Measurements from ENCODE around the gene ADCK2.
"Not testable (repeated sequence)": the region's sequence is repeated elsewhere in the genome, so short reads cannot be mapped to it uniquely, and the experiment has no call there.

Gene ADCK2

DNA sequence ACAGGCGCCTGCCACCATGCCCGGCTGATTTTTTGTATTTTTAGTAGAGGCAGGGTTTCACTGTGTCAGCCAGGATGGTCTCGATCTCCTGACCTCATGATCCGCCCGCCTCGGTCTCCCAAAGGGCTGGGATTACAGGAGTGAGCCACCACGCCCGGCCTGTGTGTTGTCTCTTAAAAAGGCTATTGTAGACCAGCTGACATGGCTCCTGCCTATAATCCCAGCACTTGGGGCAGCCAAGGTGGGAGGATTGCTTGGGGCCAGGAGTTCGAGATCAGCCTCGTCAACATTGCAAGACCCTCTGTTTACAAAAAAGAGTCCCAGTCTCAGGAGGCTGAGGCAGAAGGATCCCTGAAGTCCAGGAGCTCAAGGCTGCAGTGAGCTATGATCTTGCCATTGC, 21.1 kb downstream of the ADCK2 start:
- DNase-seq (ENCODE audit: low spot score), result not testable (repeated sequence)

DNA sequence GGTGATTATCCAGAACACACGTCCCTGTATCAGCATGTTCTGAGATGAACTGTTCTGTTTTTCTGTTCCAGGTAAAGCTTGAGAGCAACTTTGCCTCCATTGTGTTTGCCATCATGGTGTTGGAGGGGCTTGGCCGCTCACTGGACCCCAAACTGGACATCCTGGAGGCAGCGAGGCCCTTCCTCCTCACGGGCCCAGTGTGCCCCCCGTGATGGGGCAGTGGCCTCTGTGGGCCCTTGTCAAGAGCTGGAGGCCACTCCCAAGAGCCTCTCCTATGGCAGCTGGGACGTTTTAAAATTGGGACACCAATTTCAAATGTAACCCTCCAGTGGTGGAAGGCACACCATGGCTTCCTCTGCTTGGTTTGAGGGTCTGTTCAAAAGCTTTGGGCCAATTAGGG, 21.8 kb downstream of the ADCK2 start:
- no peak for DNase-seq (ENCODE audit: low spot score)

DNA sequence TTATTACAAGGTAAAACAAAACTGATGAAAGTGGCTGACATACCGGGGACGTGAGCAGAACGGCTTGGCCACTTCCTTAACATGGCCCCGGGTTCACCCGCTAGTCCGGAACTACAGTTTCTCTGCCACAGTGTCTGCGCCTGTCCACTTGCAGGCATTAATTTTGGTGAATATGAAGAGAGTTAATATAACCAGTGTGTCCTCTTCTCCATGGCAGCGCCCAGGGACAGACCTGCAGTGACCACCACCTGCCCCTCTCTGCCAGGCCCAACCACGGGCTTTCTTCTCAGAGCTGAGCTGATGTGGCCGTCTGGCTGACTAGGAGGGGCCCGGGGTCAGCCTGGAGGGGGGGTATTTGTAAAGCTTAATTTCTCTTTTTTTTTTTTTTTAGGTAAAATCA, 22.6 kb downstream of the ADCK2 start:
- DNase-seq (ENCODE audit: low spot score), result no peak

DNA sequence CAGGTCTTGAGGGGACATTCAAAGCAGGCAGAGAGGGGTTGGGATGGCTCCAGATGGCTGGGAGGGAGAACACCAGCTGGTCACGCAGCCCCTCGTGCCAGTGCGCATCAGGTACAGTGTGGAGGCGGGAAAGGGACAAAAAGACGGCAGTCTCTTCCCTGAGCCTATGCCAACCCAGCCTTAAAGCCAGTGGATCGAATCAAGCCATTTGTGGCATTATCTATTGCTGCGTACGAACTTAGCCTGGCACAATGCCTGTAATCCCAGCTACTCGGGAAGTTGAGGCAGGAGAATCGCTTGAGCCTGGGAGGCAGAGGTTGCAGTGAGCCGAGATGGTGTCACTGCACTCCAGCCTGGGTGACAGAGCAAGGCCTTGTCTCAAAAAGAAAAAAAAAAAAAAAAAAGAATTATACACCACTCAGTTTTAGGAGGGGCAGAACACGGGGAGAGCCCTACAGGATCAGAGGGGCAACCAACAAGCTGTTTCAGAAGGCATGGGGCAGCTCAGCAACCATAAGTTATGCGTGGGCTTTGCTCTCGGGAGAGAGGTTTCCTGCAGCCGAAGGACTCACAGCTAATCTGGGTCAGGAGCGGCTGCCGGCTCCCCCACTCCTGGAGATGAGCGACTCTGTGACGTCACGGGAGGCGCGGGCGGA, 23.4 kb downstream of the ADCK2 start:
- peak; percentile 94 for DNase-seq (ENCODE audit: low spot score)

DNA sequence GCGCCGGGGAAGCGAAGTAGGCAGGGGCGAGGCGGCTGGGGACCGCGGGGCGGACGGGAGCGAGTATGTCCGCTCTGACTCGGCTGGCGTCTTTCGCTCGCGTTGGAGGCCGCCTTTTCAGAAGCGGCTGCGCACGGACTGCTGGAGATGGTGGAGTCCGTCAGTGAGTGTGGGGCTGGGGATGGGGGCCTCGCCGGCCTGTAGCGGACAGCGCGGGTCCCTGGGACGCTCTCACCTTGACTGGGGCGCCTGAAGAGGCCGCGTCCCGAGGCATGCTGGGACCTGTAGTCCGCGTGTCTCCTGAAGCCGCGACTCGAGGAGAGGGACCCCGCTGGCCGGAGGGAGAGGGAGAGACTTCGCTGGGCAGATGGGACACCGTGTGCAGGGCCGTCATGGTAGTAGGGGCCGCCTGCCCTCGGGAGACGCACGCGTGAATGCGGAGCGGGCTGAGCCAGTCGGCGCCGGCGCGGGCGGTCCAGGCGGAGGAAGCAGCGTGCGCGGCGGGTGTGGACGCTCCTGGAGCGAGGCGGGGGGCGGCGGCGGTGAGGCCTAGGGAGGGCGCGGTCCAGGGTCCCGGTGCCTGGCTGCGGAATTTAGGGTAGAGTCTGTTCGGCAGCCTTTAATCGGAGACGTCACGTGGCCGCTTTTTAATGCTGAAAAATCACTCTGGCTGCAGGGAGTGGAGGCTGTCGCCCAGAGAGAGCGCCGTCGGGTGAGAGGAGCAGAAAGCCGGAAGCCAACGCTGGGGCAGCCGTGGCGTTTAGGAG, 24.1 kb downstream of the ADCK2 start, which contains the start of gene NDUFB2:
Gene NDUFB2 (plus strand): TSS at position 29 of the 767 bp plus-strand sequence. CDS start 37 bp downstream, at position 66.
- peak; percentile 71 for DNase-seq (ENCODE audit: low spot score)

DNA sequence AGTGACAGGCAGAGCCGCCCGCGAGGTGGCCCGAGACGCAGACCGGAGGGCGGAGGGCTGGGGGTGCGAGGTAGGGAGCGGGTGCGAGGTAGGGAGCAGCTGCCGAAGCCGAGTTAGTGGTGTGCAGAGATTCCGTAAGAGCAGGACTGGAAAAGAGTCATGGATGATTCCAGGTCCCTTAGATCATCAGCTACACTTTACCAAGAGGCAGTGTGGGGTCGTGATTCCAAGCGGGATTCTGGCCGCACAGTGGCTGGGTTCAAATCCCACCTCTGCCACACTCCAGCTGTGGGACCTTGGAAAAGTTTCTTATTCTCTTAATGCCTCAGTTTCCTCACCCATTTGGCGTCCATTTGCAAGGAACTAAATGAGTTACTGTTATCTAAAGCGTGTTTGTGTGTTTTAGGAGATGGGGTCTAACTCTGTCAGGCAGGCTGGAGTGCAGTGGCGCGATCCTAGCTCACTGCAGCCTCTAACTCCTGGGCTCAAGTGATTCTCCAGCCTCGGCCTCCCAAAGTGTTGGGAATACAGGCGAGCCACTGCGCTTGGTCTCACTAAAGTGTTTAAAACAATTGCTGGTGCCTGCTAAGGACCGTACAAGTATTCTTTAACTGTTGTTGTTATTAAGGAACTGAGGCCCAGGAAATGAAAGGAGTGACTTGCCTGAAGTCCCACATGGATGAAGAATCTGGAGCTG, 24.9 kb downstream of the ADCK2 start:
- DNase-seq (ENCODE audit: low spot score), result no peak

DNA sequence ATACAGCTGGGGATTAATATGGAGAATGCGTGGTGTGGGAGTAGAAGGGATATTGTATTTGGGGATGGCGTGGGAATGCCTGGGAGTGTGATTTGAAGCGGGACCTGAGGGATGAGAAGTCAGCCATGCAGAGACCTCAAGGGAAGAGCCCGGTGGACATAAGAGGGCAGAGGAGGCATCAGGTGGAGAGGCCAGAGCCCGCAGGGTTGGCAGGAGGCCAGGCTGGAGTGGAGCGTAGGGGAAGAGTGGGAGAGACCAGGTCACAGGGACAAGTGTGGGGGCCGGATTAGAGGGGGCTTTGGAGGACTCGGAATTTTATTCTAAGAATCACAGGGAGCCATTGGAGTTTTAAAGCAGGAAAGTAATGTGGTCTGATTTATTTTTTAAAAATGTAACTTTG, 25.7 kb downstream of the ADCK2 start:
- no peak for DNase-seq (ENCODE audit: low spot score)

DNA sequence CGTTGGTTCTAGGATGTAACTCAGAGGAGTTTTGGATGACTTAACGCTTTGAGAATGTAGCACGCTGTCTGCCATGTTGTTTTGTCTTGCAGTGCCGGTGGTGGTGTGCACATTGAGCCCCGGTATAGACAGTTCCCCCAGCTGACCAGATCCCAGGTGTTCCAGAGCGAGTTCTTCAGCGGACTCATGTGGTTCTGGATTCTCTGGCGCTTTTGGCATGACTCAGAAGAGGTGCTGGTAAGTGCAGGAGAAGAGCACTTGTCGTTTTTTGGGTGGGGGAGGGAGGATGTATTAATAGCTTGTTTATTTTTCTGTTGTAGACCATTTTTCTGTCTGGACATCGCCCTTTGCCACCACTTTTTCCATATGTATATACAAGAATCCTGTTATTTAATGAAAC, 30.0 kb downstream of the ADCK2 start:
- DNase-seq (ENCODE audit: low spot score), result no peak

DNA sequence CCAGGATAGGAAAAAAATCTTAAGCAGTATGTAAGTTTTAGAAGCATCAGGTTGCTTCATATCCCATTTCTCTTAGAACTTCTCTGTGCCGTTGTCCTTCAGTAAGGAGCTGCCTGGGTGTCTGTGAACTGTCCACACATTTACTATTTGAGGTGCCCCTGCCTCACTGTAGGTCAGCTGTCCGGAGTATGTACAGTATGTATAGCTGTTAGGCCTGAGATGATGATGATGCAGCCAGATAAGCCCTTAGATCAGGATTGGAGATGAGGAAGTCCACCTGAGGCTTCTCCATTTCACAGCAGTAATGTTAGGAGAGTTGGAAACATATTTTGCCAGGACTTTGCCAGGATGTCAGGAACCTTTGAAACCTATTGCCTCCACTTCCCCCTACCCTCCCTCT, 31.5 kb downstream of the ADCK2 start:
- DNase-seq (ENCODE audit: low spot score), result no peak

DNA sequence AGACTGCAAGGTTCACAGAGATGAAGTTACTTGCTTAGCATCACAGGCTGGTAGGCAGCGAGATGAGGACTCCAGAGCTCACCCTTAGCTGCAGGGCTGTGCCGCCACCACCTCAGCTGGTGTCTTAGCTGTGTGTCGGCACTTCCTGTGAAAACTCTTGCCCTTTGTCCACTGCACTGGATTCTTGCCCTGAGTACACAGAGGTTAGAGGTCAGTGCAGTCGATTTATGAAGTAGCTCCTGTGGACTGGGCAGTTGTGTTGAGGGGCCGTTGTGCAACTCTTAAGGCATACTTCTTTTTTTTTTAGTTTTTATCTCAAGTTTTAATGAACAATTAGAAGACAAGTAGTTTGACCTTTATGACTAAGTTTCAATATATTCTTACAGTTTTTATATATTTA, 34.4 kb downstream of the ADCK2 start:
- no peak for DNase-seq (ENCODE audit: low spot score)

DNA sequence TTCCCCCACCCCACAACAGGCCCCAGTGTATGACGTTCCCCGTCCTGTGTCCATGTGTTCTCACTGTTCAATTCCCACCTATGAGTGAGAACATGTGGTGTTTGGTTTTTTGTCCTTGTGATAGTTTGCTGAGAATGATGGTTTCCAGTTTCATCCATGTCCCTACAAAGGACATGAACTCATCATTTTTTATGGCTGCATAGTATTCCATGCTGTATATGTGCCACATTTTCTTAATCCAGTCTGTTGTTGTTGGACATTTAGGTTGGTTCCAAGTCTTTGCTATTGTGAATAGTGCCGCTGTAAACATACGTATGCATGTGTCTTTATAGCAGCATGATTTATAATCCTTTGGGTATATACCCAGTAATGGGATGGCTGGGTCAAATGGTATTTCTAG, 36.0 kb downstream of the ADCK2 start:
- DNase-seq (ENCODE audit: low spot score), result not testable (repeated sequence)

DNA sequence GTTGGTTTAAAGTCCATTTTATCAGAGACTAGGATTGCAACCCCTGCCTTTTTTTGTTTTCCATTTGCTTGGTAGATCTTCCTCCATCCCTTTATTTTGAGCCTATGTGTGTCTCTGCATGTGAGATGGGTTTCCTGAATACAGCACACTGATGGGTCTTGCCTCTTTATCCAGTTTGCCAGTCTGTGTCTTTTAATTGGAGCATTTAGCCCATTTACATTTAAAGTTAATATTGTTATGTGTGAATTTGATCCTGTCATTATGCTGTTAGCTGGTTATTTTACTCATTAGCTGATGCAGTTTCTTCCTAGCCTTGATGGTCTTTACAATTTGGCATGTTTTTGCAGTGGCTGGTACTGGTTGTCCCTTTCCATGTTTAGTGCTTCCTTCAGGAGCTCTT, 39.6 kb downstream of the ADCK2 start:
- DNase-seq (ENCODE audit: low spot score), result not testable (repeated sequence)

DNA sequence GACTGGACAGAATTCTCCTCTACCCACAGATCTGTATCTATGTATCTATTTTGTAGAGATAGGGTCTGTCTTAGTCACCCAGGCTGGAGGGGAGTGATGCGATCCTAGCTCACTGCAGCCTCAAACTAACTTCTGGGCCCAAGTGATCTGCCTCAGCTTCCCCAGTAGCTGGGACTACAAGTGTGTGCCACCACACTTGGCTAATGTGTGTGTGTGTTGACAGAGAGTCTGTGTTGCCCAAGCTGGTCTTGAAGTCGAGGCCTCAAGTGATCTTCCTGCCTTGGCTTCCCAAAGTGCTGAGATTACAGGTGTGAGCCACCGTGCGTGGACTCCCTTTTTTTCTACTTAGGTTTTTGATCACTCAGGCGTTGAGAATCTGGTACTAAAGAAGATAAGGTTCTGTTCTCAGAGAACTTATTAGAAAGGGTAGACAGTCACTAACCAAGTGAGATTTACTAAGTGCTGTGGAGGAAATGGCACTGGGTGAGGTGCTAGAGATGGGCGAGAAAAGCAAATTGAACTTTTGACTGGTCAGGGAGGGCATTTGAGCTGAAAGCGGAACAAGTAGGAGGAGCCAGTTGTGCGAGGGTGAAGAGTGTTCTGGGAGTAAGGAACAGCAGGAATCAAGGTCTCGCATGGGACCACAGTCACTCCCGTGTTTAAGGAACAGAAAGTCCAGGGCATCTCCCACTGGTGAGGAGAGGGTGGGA, 41.7 kb downstream of the ADCK2 start:
- no peak for DNase-seq (ENCODE audit: low spot score)

DNA sequence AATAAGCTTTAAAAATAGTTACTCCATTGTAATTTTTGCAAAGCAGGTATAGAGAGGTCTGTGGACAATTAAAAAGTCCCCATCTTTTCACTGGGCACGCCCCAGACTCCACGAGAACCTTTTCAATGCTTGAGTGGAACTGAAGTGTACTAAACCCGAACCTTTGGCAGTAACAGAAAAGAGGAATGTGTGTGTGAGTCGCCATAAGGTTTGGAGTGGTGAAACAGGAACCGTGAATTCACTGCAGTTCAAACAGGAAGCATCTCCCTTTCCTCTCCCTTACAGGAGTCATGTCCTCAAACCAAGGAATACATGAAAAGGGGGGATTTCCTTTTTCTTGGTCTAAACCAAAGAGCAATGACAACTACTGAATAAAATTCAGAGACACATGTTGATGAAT, 47.0 kb downstream of the ADCK2 start:
- no peak for DNase-seq (ENCODE audit: low spot score)

DNA sequence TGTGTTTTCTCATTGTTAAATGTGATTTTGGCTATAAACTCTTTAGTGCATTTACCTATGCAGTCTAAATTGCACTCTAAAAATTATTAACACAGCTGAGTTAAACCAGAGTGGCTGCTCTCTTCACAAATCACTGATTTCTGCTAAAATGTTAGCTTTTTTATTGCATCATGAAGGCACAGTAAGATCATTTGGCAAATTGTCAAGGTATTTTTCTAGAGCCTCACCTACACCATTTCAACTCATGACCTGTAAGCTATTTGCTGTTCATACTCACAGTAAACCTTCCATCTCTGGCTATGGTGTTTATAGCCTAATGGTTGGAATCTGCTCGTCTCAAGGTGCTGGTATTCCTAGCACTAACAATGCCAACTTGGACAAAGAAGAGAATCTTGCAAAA, 49.5 kb downstream of the ADCK2 start:
- no peak for DNase-seq (ENCODE audit: low spot score)

DNA sequence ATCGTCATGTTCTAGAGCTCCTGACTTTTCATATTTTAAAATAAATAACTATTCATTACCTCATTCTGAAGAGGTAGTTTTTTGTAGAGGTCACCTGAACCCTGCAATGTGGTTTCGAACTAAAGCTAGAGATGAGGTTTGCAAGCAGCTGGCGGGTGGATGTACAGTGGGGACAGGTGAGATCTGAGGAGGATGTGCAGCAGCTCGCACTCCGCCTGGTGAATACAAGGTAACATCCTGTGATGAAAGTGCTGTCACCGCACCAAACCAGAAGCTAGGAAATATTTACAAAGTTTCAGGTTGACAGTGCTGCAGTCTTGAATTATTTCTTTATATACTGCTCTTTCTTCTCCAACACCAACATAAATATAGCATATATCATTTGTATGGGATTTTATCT, 50.3 kb downstream of the ADCK2 start:
- DNase-seq (ENCODE audit: low spot score), result peak; percentile 24

DNA sequence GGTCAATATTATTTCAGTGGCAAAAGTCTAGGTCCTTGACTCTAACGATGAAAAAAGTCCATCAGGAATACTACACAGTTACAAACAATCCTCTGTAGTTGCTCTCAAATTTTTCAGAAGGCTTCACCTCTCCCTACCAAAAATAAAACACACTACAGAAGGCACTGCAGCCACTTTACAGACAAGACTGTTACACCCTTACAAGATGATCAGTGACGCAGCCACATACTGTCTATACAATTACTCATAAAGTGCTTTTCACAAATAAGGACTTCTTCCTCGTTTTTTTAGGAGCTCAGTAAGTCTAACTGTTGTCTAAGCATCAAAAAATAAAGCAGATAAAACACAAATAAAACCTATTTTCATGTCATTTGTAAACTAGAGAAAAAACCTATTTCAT, 50.8 kb downstream of the ADCK2 start:
- DNase-seq (ENCODE audit: low spot score), result no peak

DNA sequence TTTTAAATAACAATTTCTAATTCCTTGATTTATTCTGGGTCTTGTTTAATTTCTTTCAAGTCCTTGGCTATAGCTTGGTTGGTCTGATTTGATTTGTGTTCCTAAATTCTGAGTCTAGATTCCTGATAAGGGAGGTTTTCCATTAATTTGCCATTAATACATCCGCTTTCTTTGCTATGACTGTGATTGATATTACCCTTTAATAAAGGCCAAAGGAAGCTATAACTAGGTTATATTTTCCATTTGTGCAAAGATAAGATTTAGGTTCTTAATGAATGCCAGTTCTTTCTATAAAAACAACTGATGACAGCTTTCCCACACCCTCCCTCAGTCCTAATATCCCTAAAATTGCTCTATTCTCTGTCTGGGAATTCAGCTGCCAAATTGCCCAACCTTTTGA, 52.0 kb downstream of the ADCK2 start:
- DNase-seq (ENCODE audit: low spot score), result no peak

DNA sequence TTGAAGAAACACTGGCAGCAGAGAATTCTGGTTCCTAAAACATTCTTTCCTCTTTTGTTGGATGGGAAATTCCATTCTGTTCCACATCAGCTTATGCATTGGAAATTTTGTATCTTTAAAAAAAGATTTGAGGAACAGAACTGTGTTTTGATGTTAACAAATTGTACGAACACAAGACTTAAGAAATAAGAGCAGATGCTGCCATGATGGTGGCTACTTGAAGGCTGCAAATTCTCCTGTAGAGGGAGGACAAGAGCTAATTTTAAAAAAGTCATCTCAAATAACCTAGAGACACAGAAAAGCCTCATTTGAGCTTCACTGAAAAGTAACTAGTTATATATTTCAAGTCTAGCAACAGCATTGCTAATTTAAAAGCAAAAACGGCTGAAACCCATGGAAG, 53.5 kb downstream of the ADCK2 start:
- no peak for DNase-seq (ENCODE audit: low spot score)

DNA sequence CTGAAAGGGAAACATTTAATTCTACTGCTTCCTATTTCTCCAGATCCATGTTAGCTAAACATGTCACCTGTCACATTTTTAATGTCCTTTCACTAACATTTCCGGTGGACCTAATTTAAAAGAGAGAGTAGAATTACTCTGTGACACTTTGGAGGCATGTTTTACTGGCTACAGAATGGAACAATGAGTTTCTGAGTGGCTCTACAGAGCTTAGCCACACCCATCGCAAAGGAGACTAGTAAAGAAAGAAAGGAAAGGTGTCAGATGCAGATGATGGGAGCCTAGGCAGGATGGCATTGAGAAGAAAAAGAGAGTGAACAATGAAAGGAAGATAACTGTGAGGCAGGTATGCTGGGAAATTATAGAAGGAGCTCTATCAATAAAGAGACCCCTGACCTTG, 59.7 kb downstream of the ADCK2 start:
- DNase-seq (ENCODE audit: low spot score), result no peak

DNA sequence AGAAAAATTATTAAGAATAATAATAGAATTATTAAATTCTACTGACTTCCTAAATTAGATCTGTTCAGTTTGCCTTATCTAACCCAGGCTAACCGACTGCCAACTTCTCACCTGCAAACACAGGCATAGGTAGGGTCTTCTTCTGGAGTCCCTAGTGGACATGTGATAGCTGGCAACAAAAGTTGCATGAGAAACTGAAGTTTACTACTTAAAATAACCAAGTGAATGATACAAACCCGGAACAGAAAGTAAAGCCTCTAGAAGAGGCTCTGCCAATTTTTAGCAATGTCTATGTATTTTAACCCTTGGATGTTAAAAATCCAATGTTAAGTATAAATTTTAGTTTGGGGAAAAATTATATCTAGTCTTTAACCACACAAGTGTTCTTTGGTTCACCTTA, 61.4 kb downstream of the ADCK2 start:
- DNase-seq (ENCODE audit: low spot score), result no peak

DNA sequence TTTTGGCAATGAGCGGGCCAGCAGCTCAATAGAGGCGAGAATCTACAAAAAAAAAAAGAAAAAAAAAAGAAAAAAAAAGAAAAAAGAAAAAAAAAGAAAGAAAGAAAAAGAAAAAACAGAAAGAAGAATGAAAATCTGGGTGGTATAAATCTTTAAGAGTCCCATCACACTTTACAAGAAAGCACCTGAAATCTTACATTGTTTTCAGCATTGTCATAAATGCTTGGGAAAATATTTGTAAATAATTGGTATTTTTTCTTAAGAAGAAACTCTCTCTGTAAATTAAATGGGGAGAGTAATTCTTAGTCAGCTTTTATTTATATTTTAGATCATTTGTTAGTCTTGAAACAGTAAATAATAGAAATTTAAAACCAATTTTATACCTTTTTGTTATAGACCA, 62.0 kb downstream of the ADCK2 start:
- no peak for DNase-seq (ENCODE audit: low spot score)

DNA sequence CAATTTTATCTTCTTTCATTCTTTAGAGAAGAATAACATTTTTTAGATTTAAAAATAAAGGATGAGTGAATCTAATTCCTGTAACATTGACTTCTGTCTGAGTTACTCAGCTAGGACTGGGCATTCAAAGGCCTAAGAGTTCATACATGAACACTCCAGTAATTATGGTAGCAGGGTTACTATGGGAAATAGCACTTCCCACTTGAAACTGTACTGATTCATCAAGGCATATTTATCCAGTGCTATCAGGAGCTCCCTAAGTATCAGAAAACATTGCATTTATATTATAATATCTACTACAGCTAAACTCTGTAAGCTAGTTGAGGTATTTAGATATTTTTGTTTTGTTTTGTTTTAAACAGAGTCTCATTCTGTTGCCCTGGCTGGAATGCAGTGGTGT, 65.5 kb downstream of the ADCK2 start:
- DNase-seq (ENCODE audit: low spot score), result no peak
